Tracheal epithelial cell (primary cell): Measurements from ENCODE around the gene ABCB7. TPM values are rescaled to one million over a fixed set of nuclear protein-coding genes. Genes with fewer than 3 reads are reported as not detected.

Experiments
- total RNA-seq: library from RNA; depleted of rRNA; stranded (reverse); fragments of >200 nt; gene quantifications from 2 replicates; pipeline ENCODE4 v1.2.1, GENCODE V29; 2014

ABCB7 gene
- total RNA-seq, result 22.4 and 31.8 TPM in 2 replicates

DNA sequence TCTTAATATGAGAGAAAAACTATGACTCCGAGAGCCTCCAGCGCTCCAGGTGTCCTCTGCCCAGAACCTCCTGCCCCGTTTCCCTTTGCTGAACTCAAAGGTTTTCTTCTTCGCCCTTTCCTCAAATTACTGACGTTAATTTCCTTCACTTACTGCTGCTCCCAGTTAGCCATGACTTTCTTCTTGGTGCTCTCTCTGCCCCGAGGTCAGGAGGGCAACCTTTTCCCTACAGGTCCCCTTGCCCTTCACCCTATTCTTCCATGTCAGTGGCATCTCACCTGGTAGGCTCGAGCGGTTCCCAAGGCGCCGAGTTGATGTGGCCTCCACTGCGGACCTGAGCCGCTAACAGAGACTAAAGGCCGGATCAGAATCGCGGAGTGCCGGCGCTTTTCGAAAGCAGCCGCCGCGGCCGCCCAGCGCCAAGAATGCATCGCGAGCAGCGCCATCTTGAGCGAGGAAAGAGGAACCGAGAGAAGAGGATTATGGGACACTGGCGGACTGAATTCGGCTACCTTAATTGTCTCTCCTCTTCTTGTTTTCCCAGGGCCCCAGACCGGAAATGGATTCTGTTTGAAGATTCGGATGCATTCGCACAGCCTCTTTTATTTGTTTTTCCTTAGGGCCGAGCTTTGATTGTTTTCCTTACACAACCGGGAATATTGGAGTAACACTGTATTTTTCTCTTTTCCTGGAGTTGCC, at the start of gene ABCB7:
Gene ABCB7, minus strand, starts transcription at position 457 of the 699 bp plus-strand sequence. Its CDS starts 11 bp downstream, at position 446.

Other genes with a start within 250 kb of the ABCB7 start
- gene NEXMIF, start 230.8 kb downstream of the ABCB7 start, total RNA-seq, result under 0.01 TPM in 1 of 2 replicates, not detected in the other
- gene UPRT, start 117.8 kb upstream of the ABCB7 start, total RNA-seq, result 8.7 and 9.6 TPM in 2 replicates